SK-N-MC (cell line): ENCODE results near the gene TMEM131L.
A peak's percentile ranks its signal among the peaks of the same experiment; 100 is the strongest.

Source experiments
- EZH2 ChIP-seq: fragments of 200-600 bp; sonication (generic); IDR thresholded peaks from one replicate; pipeline ENCODE4 v1.6.1; 2017; ENCODE audit warnings: antibody characterized with exemption
- FOXP2 ChIP-seq: optimal IDR thresholded peaks from 2 replicates; pipeline ENCODE3; 2011; ENCODE audit warnings: mild to moderate bottlenecking, moderate library complexity; ENCODE audit not compliant: insufficient read depth; ENCODE audit errors: extremely low read length, control extremely low read depth
- POLR2AphosphoS5 ChIP-seq: IDR thresholded peaks from 2 replicates; pipeline ENCODE4 v1.6.1; 2012; ENCODE audit warnings: mild to moderate bottlenecking, low read depth, low read length, borderline replicate concordance

GRCh38 chr4:153448003-153448731 is 18.0 kb upstream of the TMEM131L start:
- TF ChIP-seq POLR2AphosphoS5 = no peak
- no peak for TF ChIP-seq EZH2
- peak; percentile 14 for TF ChIP-seq FOXP2
